ENCODE results near the gene LGALS12. TPM values are rescaled to one million over a fixed set of nuclear protein-coding genes. Genes with fewer than 3 reads are reported as not detected.

LGALS12 gene
- total RNA-seq, 2 experiments from 2014 or later = not detected

GRCh38 chr11:63557570-63557969 lies 51.7 kb downstream of the LGALS12 start:
- Mint-ChIP-seq H3K27me3 (no peaks in the 10 kb centered on the region), H3K9me3 (no peaks in the 10 kb centered on the region), H3K36me3 (ENCODE audit: low read depth) (no peaks in the 10 kb centered on the region), H3K4me3 (no peak overlapping the region), H3K4me1 (ENCODE audit: low read depth) (peaks cover 76% of the 10 kb centered on the region), H3K27ac (peak overlapping the region; percentile 16)
- no peaks in the 10 kb centered on the region for H3K36me3 ChIP-seq (ENCODE audit: insufficient read depth, low read length)
- no peaks in the 10 kb centered on the region for H3K9me3 ChIP-seq (ENCODE audit: control insufficient read depth in 1 of 2, insufficient read depth in 1 of 2, low read length in 2 of 2)
- POLR2A ChIA-PET = interaction anchor here (1.0 kb wide), 1 partner anchor 10 kb away, joined by 4 read pairs; no protein-coding TSS in a partner anchor
- H3K27me3 ChIP-seq (ENCODE audit: control insufficient read depth in 1 of 2, insufficient read depth in 2 of 2, low read length in 2 of 2) = no peaks in the 10 kb centered on the region
- TF ChIP-seq CTCF (IDR thresholded peaks at IDR 0.05) = no peak
- H3K4me3 ChIP-seq (ENCODE audit: low read length) = no peak overlapping the region
- ATAC-seq (ENCODE audit: poor library complexity) (no peak), DNase-seq (no peak)
- CTCF ChIA-PET = no interaction called here
- peaks cover 52% of the 10 kb centered on the region for H3K4me1 ChIP-seq (ENCODE audit: insufficient read depth, low read length)
- intact Hi-C loops (cut with DNase I, micrococcal nuclease) = no loop called here
- no peak overlapping the region for H3K27ac ChIP-seq (ENCODE audit: low read depth in 1 of 2, low read length in 2 of 2)

DNA sequence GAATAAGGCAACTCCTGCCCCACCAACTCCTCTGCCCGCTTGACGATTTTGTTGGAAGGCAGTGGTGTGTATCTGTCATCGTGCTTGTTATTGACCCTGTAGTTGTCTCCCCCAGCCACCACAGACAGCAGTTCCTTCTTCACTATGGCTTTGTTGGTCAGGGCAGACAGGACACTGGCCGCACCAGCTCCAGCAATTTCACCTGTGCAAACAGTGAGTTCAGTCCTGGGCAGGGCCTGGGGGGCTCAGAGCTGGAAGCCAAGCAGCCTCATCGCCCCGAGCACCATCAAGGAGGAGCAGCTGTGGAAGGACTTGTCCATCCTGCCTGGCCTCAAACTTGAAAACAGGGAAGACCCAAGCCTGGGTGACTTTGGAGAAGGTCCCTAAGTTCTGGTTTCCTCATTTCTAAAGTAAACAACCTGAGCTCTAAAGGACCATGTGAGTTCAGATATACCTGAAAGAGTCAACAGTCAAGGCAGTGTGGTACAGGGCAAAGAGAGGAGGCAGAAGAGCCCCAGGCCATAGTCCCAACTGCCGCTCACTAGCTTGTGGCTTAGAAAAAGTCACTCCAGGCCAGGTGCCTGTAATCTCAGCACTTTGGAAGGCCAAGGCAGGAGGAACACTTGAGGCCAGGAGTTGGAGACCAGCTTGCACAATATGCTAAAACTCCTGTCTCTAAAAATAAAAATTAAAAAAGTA lies 52.7 kb downstream of the LGALS12 start:
- Histone ChIP-seq H3K9me3 (ENCODE audit: control insufficient read depth in 1 of 2, insufficient read depth in 1 of 2, low read length in 2 of 2) (no peaks in the 10 kb centered on the region), H3K27ac (ENCODE audit: low read depth in 1 of 2, low read length in 2 of 2) (no peak overlapping the region), H3K27me3 (ENCODE audit: control insufficient read depth in 1 of 2, insufficient read depth in 2 of 2, low read length in 2 of 2) (no peaks in the 10 kb centered on the region), H3K4me3 (ENCODE audit: low read length) (no peak overlapping the region), H3K36me3 (ENCODE audit: insufficient read depth, low read length) (no peaks in the 10 kb centered on the region), H3K4me1 (ENCODE audit: insufficient read depth, low read length) (peaks cover 42% of the 10 kb centered on the region)
- ATAC-seq (ENCODE audit: poor library complexity) = no peak
- peaks cover 70% of the 10 kb centered on the region for H3K4me1 Mint-ChIP-seq (ENCODE audit: low read depth)
- H3K9me3 Mint-ChIP-seq = no peaks in the 10 kb centered on the region
- intact Hi-C loops (cut with DNase I, micrococcal nuclease) = no loop called here
- H3K4me3 Mint-ChIP-seq = no peak overlapping the region
- TF ChIP-seq CTCF (IDR thresholded peaks at IDR 0.05) = no peak
- ChIA-PET CTCF (no interaction called here), POLR2A (interaction anchor here (1.1 to 1.5 kb wide), 2 partner anchors 15 to 21 kb away, joined by 3 to 8 read pairs; partner anchors contain the start of gene PLAAT4)
- H3K36me3 Mint-ChIP-seq (ENCODE audit: low read depth) = no peaks in the 10 kb centered on the region
- no peak for DNase-seq
- H3K27ac Mint-ChIP-seq = no peak overlapping the region
- no peaks in the 10 kb centered on the region for H3K27me3 Mint-ChIP-seq

GRCh38 chr11:63560506-63561180 lies 54.8 kb downstream of the LGALS12 start:
- TF ChIP-seq CTCF (IDR thresholded peaks at IDR 0.05) = no peak
- H3K9me3 Mint-ChIP-seq = no peaks in the 10 kb centered on the region

More at GRCh38 chr11:63560506-63561180, 54.8 kb downstream of the LGALS12 start:
- H3K4me1 Mint-ChIP-seq (ENCODE audit: low read depth) = peaks cover 70% of the 10 kb centered on the region
- POLR2A ChIA-PET = interaction anchor here (1.0 to 2.8 kb wide), 4 partner anchors 9 to 29 kb away, joined by 4 to 16 read pairs (median 10); partner anchors contain the start of gene PLAAT4
- Histone ChIP-seq H3K4me1 (ENCODE audit: insufficient read depth, low read length) (peaks cover 47% of the 10 kb centered on the region), H3K27me3 (ENCODE audit: control insufficient read depth in 1 of 2, insufficient read depth in 2 of 2, low read length in 2 of 2) (no peaks in the 10 kb centered on the region), H3K9me3 (ENCODE audit: control insufficient read depth in 1 of 2, insufficient read depth in 1 of 2, low read length in 2 of 2) (no peaks in the 10 kb centered on the region), H3K4me3 (ENCODE audit: low read length) (no peak overlapping the region), H3K36me3 (ENCODE audit: insufficient read depth, low read length) (no peaks in the 10 kb centered on the region), H3K27ac (ENCODE audit: low read depth in 1 of 2, low read length in 2 of 2) (no peak overlapping the region)
- DNase-seq (peak in 11 of 14 experiments; percentile 17 to 70 (median 51)), ATAC-seq (ENCODE audit: poor library complexity) (peak; percentile 89)
- H3K36me3 Mint-ChIP-seq (ENCODE audit: low read depth) = no peaks in the 10 kb centered on the region
- CTCF ChIA-PET = interaction anchor here (0.5 to 1.0 kb wide), 2 partner anchors 9 to 67 kb away, joined by 3 read pairs; no protein-coding TSS in a partner anchor
- intact Hi-C loops (cut with DNase I, micrococcal nuclease) = no loop called here
- H3K27ac Mint-ChIP-seq = peak overlapping the region; percentile 71
- H3K4me3 Mint-ChIP-seq = peak overlapping the region; percentile 59
- H3K27me3 Mint-ChIP-seq = no peaks in the 10 kb centered on the region
